HG03196 (cell line): ENCODE measurements around the gene TRIO.

ENCODE experiments used
- ATAC-seq: cut with Tn5 transposase; IDR thresholded peaks from one replicate; pipeline ENCODE4 v1.9.1; 2021; ENCODE audit not compliant: unreplicated experiment

Gene TRIO

GRCh38 chr5:14183187-14183939, 40.2 kb downstream of the TRIO start:
- ATAC-seq: no peak

DNA sequence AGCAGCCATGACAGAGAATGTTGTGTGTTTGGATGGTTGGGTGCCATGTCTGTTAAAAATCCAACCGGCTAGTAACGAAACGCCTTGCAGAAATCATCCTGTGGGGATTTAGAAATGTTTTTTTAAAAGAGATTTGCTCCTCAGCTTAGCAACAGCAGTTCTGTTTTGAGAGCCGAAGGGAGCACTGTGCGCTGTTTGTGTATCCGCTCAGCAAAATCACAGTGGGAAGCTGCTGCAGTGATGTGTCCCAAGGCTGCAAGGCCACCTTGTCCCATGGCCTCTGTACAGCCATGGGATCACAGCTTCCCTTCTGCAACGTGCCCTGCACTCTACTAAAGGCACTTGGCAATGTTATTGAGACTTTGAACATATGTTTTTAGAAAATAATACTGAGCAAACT, 40.9 kb downstream of the TRIO start:
- ATAC-seq: no peak

DNA sequence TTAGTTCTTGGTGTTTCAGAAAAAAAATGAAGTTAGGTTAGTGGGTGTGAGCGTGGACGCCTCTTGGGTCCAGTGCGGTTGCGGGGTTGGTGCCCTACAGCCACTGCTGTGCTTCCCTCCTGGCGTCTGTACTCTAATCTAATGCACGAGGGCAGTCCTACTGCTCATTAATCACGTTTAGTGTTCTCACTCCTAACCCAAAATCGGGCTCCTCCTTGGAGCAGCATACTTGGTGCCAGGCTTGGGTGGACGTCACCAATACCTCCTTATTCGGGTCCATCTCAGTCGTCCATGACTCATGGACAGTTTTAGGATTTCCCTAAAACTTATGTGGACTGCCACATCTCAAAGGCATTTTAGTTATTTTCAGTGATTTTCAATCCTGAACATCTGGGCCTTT, 41.6 kb downstream of the TRIO start:
- no peak for ATAC-seq

DNA sequence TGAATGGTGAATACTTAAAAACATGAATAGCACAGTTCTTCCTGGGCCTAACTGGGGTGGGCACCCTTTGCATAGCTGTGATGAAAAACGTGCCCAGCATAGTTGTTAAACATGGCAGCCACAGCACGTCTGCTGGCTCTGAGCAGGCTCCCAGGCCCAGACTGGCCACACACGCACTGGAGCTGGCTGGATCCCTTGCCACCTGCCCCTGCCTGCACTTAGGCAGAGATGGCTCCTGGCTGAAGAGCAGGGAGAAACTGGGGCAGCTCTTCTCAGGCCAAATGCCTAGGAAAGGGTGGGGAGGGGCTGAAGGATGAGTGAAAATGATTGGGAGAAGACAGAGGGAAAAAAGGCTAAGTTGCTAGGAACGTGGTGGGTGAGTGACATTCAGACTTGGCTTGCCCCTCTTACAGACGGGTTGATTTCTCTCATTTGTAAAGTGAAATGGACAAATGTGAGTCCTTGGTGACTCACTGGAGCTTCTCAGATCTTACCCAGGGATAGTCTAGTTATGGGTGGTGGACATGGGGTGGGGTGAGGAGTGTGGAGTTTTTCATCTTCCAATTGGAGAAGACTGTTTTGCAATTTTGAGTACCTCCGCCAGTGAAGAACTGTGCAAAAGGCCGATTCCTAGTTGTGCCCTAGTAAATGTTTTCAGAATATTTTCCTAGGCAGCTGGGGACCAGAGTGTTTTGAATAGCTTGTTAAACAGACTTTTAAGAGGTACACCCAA, 42.4 kb downstream of the TRIO start:
- no peak for ATAC-seq

GRCh38 chr5:14186059-14186830, 43.1 kb downstream of the TRIO start:
- ATAC-seq: no peak

- ATAC-seq: no peak
These were observed 44.0 kb downstream of the TRIO start for GRCh38 chr5:14187157-14187556.

- ATAC-seq: no peak
These were observed 44.5 kb downstream of the TRIO start for GRCh38 chr5:14187660-14188059.

DNA sequence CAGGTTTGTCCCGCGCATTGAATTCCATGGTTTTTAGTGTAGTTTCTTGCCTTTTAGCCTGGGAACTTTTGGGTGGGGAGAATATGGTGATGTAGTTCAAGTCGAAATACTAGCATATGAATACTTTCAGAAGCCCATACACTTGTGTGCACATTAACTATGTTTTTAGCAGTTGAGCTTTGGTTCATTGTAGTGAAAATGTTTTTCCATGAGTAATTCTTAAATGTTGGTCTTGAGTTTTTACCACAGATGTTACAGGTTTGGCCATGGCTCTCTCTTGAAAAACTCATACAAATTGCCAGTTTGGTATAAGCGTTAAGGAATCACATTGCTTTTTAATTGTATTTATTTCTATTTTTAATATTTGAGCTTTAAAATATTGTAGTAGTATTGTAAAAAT, 45.6 kb downstream of the TRIO start:
- ATAC-seq: no peak

DNA sequence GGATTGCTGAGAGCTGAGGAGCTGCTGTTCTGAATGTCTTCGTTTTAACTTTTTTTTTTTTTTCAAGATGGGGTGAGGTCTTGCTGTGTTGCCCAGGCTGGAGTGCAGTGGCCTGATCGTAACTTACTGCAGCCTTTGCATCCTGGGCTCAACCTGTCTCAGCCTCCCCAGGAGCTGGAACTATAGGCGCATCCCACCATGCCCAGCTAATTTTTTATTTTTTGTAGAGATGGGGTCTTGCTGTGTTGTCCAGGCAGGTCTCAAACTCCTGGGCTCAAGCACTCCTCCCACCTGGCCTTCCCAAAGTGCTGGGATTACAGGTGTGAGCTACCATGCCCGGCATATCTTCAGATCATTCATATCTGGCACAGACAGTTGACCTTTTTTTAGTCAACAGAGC, 46.5 kb downstream of the TRIO start:
- no peak for ATAC-seq

DNA sequence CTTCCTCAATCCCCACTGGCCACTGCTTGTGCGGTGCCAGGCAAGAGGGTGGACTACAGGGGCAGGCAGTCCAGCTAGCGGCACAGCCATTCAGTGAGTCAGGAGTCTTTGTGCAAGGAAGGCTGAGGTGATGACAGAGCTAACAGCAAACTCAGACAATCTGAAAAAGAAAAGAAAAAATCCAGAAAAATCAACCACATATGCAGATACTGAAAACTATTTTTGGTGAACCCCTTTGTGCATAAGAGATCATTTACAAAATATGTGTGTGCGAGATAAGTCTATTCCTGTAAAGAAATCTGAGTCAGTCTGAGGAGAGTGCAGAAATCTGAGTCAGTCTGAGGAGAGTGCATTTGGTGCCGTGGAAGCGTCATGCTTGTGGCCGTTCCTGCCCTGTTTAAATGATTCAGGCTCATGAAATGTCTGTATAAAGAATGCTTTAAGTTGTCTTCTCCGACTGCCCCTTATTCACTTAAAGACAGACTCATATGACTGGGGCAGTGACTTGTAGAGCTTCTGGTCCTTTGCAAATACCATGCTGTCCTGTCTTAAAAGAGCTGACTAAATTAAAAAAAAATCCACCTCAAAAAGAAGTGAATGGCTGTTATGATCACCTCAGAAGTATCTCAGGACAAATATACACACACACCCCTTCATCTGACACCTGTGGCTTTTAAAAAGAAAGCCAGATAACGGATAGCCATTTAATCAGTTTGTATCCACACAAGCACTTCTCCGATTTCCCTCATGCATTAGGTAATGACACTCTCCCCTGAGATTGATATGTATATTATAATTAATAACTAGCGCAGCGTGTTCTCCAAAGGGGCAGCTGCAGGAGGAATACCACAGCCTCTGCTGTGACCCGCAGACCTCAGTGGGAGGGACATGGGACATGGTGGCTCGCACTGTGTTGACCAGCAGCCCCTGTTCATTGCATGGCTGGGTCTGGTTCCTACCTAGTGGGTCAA, 47.3 kb downstream of the TRIO start:
- ATAC-seq: no peak

GRCh38 chr5:14191325-14191724, 48.2 kb downstream of the TRIO start:
- ATAC-seq: no peak

- no peak for ATAC-seq
These were observed 50.4 kb downstream of the TRIO start for GRCh38 chr5:14193496-14193895.

DNA sequence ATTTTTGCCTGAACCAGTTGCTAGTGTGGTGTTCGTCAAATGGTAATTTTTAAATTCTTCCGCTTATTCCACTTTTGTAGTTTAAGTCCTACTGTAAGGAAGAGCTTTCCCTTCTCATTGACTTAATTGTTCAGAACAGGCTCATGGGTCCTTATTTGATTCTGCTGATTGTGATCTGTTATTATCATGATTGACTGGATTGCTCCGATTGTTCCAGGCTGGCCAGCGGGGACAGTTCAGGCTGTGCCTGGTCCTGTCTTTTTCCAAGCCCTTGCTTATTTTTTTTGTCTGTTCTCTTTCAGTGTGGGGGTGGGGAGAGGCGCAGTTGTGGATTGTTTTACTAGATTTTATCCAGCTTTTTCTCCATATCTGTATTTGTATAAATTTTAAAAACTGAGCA, 52.4 kb downstream of the TRIO start:
- ATAC-seq: no peak

GRCh38 chr5:14197056-14197455, 53.9 kb downstream of the TRIO start:
- ATAC-seq: no peak

- no peak for ATAC-seq
These were observed 56.8 kb downstream of the TRIO start for GRCh38 chr5:14199902-14200301.

- no peak for ATAC-seq
These were observed 57.3 kb downstream of the TRIO start for GRCh38 chr5:14200312-14200990.

DNA sequence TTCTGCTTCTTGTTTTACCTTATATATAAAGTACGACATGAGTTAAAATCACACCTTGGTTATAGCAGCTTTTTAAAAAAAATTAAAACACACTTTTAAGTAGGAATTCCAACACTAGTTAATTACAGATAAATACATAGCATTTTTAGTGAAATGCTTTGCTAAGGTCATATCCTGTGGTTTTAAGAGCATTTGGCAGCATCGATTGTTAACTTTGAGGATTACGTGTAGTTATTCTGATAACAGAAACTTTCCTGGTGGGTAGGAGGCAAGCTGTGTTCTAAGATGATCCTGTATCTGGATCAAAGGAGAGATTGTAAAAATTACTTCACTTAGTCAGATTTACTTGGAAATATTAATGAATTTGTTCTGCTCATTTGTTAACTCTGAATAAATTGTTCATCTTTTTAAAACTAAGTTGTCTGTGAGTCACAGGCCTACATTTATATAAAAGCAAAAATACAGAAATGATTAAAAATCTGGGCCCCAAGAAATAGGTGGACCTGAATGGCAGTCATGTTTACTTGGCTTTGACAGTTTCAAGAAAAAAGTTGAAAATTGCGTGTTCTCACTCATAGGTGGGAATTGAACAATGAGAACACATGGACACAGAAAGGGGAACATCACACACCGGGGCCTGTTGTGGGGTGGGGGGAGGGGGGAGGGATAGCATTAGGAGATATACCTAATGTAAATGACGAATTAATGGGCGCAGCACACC, 58.3 kb downstream of the TRIO start:
- no peak for ATAC-seq

GRCh38 chr5:14202462-14202861, 59.3 kb downstream of the TRIO start:
- no peak for ATAC-seq

- no peak for ATAC-seq
These were observed 61.0 kb downstream of the TRIO start for GRCh38 chr5:14204011-14204670.
